ENCODE results near the gene TRHDE.

Gene TRHDE, protein sequence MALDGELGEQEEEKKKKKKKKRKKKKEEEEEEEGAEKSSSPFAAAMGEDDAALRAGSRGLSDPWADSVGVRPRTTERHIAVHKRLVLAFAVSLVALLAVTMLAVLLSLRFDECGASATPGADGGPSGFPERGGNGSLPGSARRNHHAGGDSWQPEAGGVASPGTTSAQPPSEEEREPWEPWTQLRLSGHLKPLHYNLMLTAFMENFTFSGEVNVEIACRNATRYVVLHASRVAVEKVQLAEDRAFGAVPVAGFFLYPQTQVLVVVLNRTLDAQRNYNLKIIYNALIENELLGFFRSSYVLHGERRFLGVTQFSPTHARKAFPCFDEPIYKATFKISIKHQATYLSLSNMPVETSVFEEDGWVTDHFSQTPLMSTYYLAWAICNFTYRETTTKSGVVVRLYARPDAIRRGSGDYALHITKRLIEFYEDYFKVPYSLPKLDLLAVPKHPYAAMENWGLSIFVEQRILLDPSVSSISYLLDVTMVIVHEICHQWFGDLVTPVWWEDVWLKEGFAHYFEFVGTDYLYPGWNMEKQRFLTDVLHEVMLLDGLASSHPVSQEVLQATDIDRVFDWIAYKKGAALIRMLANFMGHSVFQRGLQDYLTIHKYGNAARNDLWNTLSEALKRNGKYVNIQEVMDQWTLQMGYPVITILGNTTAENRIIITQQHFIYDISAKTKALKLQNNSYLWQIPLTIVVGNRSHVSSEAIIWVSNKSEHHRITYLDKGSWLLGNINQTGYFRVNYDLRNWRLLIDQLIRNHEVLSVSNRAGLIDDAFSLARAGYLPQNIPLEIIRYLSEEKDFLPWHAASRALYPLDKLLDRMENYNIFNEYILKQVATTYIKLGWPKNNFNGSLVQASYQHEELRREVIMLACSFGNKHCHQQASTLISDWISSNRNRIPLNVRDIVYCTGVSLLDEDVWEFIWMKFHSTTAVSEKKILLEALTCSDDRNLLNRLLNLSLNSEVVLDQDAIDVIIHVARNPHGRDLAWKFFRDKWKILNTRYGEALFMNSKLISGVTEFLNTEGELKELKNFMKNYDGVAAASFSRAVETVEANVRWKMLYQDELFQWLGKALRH

GRCh38 chr12:72272091-72272661 is at the start of gene TRHDE:
Gene TRHDE (plus strand): TSS chr12:72272370. CDS start chr12:72272644, 274 bp downstream.
- DNase-seq (ENCODE audit: low read depth), result no peak

DNA sequence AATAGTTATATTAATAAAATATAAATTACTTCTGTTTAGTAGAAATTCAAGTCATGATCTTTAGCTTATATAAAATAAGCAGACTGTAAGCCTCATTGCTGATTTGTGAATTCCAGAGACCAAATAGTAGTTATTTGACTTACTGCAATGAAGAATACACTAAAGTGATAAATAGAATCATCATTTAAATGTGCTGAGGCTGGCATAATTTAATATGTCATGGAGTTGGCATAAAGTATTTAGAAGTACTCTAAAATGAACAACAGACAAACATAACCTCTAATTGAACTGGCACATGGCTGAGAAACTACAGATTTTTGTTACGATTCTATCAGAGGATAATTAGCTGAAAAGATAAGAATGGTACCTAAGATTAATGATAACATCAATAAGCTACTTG is 45.7 kb upstream of the TRHDE start:
- DNase-seq (ENCODE audit: low read depth), result no peak

GRCh38 chr12:72228424-72228823 is 43.7 kb upstream of the TRHDE start:
- DNase-seq (ENCODE audit: low read depth), result no peak

- DNase-seq (ENCODE audit: low read depth), result no peak
Observed at GRCh38 chr12:72230589-72230988, 41.6 kb upstream of the TRHDE start.

DNA sequence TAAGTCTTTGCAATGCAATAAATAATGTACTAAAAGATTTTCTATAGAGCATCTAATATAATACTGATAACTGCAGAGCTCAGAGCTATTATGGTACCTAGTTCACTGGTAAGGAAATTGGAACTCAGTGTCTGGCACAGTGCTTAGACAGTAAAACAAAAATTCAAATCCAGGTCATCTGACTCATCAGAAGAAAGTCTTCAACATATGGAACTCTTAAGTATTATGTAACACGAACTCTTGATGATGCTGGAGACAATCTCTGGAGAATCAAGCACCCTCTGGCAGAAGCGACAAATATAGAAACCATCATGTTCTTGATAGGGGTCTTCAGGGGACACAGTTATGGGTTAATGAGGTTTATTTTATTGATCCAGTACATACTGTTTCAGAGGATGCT is 37.3 kb upstream of the TRHDE start:
- DNase-seq (ENCODE audit: low read depth), result no peak

- DNase-seq (ENCODE audit: low read depth), result no peak
Observed at GRCh38 chr12:72236071-72236705, 36.0 kb upstream of the TRHDE start.

- DNase-seq (ENCODE audit: low read depth), result no peak
Observed at GRCh38 chr12:72241552-72241951, 30.6 kb upstream of the TRHDE start.

- DNase-seq (ENCODE audit: low read depth), result no peak
Observed at GRCh38 chr12:72242946-72243345, 29.2 kb upstream of the TRHDE start.

- no peak for DNase-seq (ENCODE audit: low read depth)
Observed at GRCh38 chr12:72246370-72246769, 25.8 kb upstream of the TRHDE start.

DNA sequence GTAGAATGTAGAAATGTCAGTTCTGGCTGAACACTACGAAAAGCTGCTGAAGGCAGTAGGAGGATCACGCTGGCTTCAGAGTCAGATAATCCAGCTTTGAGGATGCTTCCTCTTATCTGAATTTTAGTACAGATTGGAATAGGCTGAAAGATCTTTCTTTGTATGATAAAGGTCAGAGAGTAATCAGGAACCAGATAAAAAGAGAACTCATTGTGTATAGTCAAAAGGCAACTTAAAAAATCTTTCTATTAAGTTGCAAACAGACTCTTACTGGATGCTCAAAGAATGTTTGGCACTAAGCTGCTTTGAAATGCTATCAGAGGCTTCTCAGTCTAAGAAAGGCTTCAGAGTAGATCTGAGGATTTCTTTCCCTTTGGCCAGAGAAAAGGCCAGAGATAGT is 21.8 kb upstream of the TRHDE start:
- DNase-seq (ENCODE audit: low read depth), result no peak

DNA sequence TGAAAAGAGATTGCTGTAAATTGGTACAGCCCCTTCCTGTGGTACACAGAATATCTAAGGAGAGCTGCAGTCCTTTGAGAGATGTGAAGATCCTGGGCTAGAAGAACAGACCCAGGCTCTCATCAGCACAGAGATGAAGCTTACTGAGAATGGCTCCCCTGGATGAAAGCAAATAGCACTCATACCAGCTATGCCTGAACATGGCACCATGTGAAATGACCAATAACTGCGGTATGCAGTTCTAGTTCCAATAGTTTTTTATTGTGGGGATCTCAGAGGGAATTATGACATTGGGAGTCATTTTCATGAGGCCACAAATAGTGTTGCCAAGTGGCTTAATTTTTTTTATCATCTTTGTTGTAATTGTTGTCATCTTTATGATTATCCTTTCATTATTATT is 15.4 kb upstream of the TRHDE start:
- no peak for DNase-seq (ENCODE audit: low read depth)

GRCh38 chr12:72261885-72262284 is 10.3 kb upstream of the TRHDE start:
- DNase-seq (ENCODE audit: low read depth), result no peak

- DNase-seq (ENCODE audit: low read depth), result no peak
Observed at GRCh38 chr12:72264548-72265175, 7.5 kb upstream of the TRHDE start.

- no peak for DNase-seq (ENCODE audit: low read depth)
Observed at GRCh38 chr12:72267974-72268373, 4.2 kb upstream of the TRHDE start.

DNA sequence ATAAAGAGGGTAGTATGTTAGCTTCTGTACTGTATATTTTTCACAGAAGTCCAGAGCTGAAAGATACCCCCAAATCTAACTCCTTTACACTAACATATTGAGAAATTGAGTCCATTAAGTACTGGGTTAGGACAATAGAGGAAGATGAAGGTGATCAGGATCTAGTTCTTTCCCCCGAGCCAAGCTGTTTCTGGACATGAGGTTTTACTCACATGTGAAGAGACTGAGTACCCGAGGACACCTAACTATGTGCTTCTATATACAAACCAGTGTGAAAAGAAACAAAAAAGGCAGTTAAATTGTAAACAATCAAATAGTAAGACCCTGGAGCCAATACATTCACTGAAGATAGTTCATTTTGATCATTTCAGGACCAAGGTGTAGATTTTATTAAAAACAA is 3.8 kb upstream of the TRHDE start:
- DNase-seq (ENCODE audit: low read depth), result no peak

DNA sequence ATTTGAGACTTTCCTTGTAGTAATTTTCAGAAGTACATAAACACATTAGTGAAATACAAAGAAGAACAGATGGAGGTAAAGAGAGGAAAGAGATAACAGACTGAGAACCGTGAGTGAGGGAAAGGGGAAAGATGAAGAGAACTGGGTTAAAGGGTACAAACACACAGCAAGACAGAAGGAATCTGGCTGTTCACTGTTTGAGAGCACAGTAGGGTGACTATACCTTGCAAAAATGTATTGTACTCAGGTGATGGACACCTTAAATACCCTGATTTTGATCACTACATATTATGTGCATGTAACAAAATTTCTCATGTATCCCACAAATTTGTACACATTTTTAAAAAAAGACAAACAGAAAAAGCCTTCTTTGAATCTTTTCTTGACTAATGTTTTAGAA is 2.7 kb upstream of the TRHDE start:
- no peak for DNase-seq (ENCODE audit: low read depth)

- no peak for DNase-seq (ENCODE audit: low read depth)
Observed at GRCh38 chr12:72270246-72270645, 1.9 kb upstream of the TRHDE start.

GRCh38 chr12:72270961-72271360 is 1.2 kb upstream of the TRHDE start:
- no peak for DNase-seq (ENCODE audit: low read depth)

DNA sequence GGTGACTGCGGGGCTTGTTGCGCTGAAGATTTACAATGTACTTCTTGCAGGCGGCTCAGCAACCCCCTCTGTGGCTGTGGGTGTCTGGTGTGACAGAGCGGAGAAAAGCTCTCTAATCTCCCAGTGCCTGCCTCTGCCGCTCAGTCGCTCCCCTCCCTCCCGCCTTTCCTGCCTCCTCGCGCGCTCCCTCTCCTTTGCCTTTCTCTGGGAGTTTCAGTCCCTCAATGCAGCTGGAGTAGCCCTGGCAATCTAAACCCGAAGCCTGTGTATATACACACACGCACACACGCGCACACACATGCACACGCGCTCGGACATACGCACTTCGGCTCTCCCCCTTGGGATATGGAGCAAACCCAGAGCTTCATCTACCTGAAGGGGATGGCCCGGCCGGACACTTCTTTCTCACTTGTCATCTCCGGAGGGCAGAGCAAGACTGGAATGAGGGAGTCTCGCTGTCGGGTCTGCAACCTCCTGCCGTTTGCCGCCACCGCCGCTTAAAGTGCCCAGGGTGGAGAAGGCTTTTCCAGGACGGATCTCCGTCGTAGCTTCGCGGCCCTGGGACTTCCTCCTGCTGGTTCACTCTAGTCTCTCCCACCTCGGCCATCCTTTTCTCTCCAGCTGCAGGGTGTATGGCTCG is 599 bp upstream of the TRHDE start:
- no peak for DNase-seq (ENCODE audit: low read depth)

GRCh38 chr12:72272731-72273498 is 745 bp downstream of the TRHDE start:
- no peak for DNase-seq (ENCODE audit: low read depth)
